ENCODE measurements around the gene CTAGE1. TPM values are rescaled to one million over a fixed set of nuclear protein-coding genes. Genes with fewer than 3 reads are reported as not detected.

Gene CTAGE1
- total RNA-seq, 2 experiments from 2014 or later: not detected

- no peaks in the 10 kb centered on the region for H3K9me2 ChIP-seq (ENCODE audit: insufficient read depth, low read length)
- H4K20me1 ChIP-seq (ENCODE audit: insufficient read depth, low read length): no peaks in the 10 kb centered on the region
- no peaks in the 10 kb centered on the region for H3K9me3 ChIP-seq (ENCODE audit: low read length)
- no peak overlapping the region for H3K27ac ChIP-seq (ENCODE audit: low read depth, low read length, poor library complexity, severe bottlenecking)
- BruUV-seq (replicated peaks): no TSS peak
- CTCF ChIA-PET (ENCODE audit: unreplicated experiment): no interaction called here
- no peak overlapping the region for H2AFZ ChIP-seq (ENCODE audit: low read length)
- POLR2A ChIA-PET: no interaction called here
- no peaks in the 10 kb centered on the region for H3K36me3 ChIP-seq (ENCODE audit: insufficient read depth, low read length)
- TF ChIP-seq EZH2phosphoT487 (IDR thresholded peaks at IDR 0.05; ENCODE audit: borderline replicate concordance, low read depth, low read length): no peak
- TF ChIP-seq CTCF (conservative IDR thresholded peaks at IDR 0.05; ENCODE audit: low read length): no peak
- no peaks in the 10 kb centered on the region for H3K4me1 ChIP-seq (ENCODE audit: insufficient read depth, low read length, poor library complexity, severe bottlenecking)
- no peak for DNase-seq (ENCODE audit: low spot score)
- H3K4me2 ChIP-seq (ENCODE audit: low read length): no peak overlapping the region
- no peaks in the 10 kb centered on the region for H3K79me2 ChIP-seq (ENCODE audit: insufficient read depth, low read depth, low read length)
- intact Hi-C loops (cut with micrococcal nuclease; ENCODE audit: unreplicated experiment): no loop called here
- no peak overlapping the region for H3K4me3 ChIP-seq (ENCODE audit: low read depth, low read length, poor library complexity, severe bottlenecking)
Measured at GRCh38 chr18:22385718-22386117, 32.0 kb downstream of the CTAGE1 start.

GRCh38 chr18:22378672-22379282, 38.9 kb downstream of the CTAGE1 start:
- TF ChIP-seq CTCF (conservative IDR thresholded peaks at IDR 0.05; ENCODE audit: low read length) (peak; percentile 64), EZH2phosphoT487 (IDR thresholded peaks at IDR 0.05; ENCODE audit: borderline replicate concordance, low read depth, low read length) (no peak)
- DNase-seq (ENCODE audit: low spot score): peak; percentile 4
- Histone ChIP-seq H3K4me1 (ENCODE audit: insufficient read depth, low read length, poor library complexity, severe bottlenecking) (no peaks in the 10 kb centered on the region), H3K36me3 (ENCODE audit: insufficient read depth, low read length) (no peaks in the 10 kb centered on the region), H2AFZ (ENCODE audit: low read length) (no peak overlapping the region), H3K9me2 (ENCODE audit: insufficient read depth, low read length) (no peaks in the 10 kb centered on the region), H4K20me1 (ENCODE audit: insufficient read depth, low read length) (no peaks in the 10 kb centered on the region), H3K4me2 (ENCODE audit: low read length) (no peak overlapping the region), H3K4me3 (ENCODE audit: low read depth, low read length, poor library complexity, severe bottlenecking) (no peak overlapping the region), H3K79me2 (ENCODE audit: insufficient read depth, low read depth, low read length) (no peaks in the 10 kb centered on the region), H3K9me3 (ENCODE audit: low read length) (no peaks in the 10 kb centered on the region), H3K27ac (ENCODE audit: low read depth, low read length, poor library complexity, severe bottlenecking) (no peak overlapping the region)
- ChIA-PET CTCF (ENCODE audit: unreplicated experiment) (no interaction called here), POLR2A (interaction anchor here (0.7 kb wide), 1 partner anchor 1590 kb away, joined by 3 read pairs; no protein-coding TSS in a partner anchor)
- intact Hi-C loops (cut with micrococcal nuclease; ENCODE audit: unreplicated experiment): no loop called here
- BruUV-seq (replicated peaks): no TSS peak

GRCh38 chr18:22377769-22378168, 39.9 kb downstream of the CTAGE1 start:
- Histone ChIP-seq H3K9me3 (ENCODE audit: low read length) (no peaks in the 10 kb centered on the region), H3K4me1 (ENCODE audit: insufficient read depth, low read length, poor library complexity, severe bottlenecking) (no peaks in the 10 kb centered on the region), H4K20me1 (ENCODE audit: insufficient read depth, low read length) (no peaks in the 10 kb centered on the region), H2AFZ (ENCODE audit: low read length) (no peak overlapping the region), H3K36me3 (ENCODE audit: insufficient read depth, low read length) (no peaks in the 10 kb centered on the region), H3K27ac (ENCODE audit: low read depth, low read length, poor library complexity, severe bottlenecking) (no peak overlapping the region), H3K9me2 (ENCODE audit: insufficient read depth, low read length) (no peaks in the 10 kb centered on the region), H3K4me2 (ENCODE audit: low read length) (no peak overlapping the region), H3K4me3 (ENCODE audit: low read depth, low read length, poor library complexity, severe bottlenecking) (no peak overlapping the region), H3K79me2 (ENCODE audit: insufficient read depth, low read depth, low read length) (no peaks in the 10 kb centered on the region)
- TF ChIP-seq EZH2phosphoT487 (IDR thresholded peaks at IDR 0.05; ENCODE audit: borderline replicate concordance, low read depth, low read length): no peak
- TF ChIP-seq CTCF (conservative IDR thresholded peaks at IDR 0.05; ENCODE audit: low read length): no peak
- no peak for DNase-seq (ENCODE audit: low spot score)
- BruUV-seq (replicated peaks): no TSS peak
- ChIA-PET CTCF (ENCODE audit: unreplicated experiment) (no interaction called here), POLR2A (interaction anchor here (0.7 kb wide), 1 partner anchor 19 kb away, joined by 3 read pairs; no protein-coding TSS in a partner anchor)
- intact Hi-C loops (cut with micrococcal nuclease; ENCODE audit: unreplicated experiment): no loop called here
